HepG2 (cell line): Measurements from ENCODE around the gene COL8A2.

Experiments
- ETV6 ChIP-seq: sonication (generic); formaldehyde crosslinking; conservative IDR thresholded peaks from 2 replicates; pipeline ENCODE4 v1.4.0; 2020; ENCODE audit warnings: missing genetic modification reagents
- EZH2 ChIP-seq: conservative IDR thresholded peaks from 2 replicates; pipeline ENCODE4 v1.6.1; 2012; ENCODE audit warnings: mild to moderate bottlenecking, low read depth, low read length, moderate library complexity
- KDM5A ChIP-seq: fragments of 200-600 bp; sonication (generic); IDR thresholded peaks from 2 replicates; pipeline ENCODE4 v1.7.0; 2018; ENCODE audit warnings: antibody characterized with exemption, mild to moderate bottlenecking, low read length, borderline replicate concordance
- MYC ChIP-seq: sonication (generic); formaldehyde crosslinking; IDR thresholded peaks from 2 replicates; pipeline ENCODE4 v1.9.0; 2021; ENCODE audit warnings: missing genetic modification reagents, borderline replicate concordance
- NR3C1 ChIP-seq: sonication (generic); formaldehyde crosslinking; IDR thresholded peaks from 2 replicates; pipeline ENCODE4 v1.4.0; 2020; ENCODE audit warnings: missing genetic modification reagents
- PTBP1 ChIP-seq: fragments of 200-400 bp; formaldehyde crosslinking; IDR thresholded peaks from 2 replicates; pipeline ENCODE4 v1.6.1; 2018; ENCODE audit warnings: low read length, low read depth; ENCODE audit not compliant: poor library complexity, severe bottlenecking
- ZNF317 ChIP-seq: sonication (generic); formaldehyde crosslinking; IDR thresholded peaks from 2 replicates; pipeline ENCODE4 v1.5.0; 2020; ENCODE audit warnings: mild to moderate bottlenecking, missing genetic modification reagents
- ZNF503 ChIP-seq: sonication (generic); formaldehyde crosslinking; IDR thresholded peaks from 2 replicates; pipeline ENCODE4 v1.4.0; 2020; ENCODE audit warnings: missing genetic modification reagents
- ZNF558 ChIP-seq: sonication (generic); formaldehyde crosslinking; IDR thresholded peaks from 2 replicates; pipeline ENCODE4 v1.9.0; 2022; ENCODE audit warnings: mild to moderate bottlenecking, missing genetic modification reagents, borderline replicate concordance
- ZNF780A ChIP-seq: sonication (generic); formaldehyde crosslinking; IDR thresholded peaks from 2 replicates; pipeline ENCODE4 v1.8.0; 2022; ENCODE audit warnings: mild to moderate bottlenecking, missing genetic modification reagents, moderate library complexity
- TF ChIP-seq, protein P1 (sequence below): sonication (generic); formaldehyde crosslinking; IDR thresholded peaks from 2 replicates; pipeline ENCODE4 v1.4.0; 2020; ENCODE audit warnings: missing genetic modification reagents, low read depth, mild to moderate bottlenecking, borderline replicate concordance
- TF ChIP-seq, protein P2 (sequence below): sonication (generic); formaldehyde crosslinking; IDR thresholded peaks from 2 replicates; pipeline ENCODE4 v1.5.0; 2020; ENCODE audit warnings: mild to moderate bottlenecking, missing genetic modification reagents, moderate library complexity

DNA sequence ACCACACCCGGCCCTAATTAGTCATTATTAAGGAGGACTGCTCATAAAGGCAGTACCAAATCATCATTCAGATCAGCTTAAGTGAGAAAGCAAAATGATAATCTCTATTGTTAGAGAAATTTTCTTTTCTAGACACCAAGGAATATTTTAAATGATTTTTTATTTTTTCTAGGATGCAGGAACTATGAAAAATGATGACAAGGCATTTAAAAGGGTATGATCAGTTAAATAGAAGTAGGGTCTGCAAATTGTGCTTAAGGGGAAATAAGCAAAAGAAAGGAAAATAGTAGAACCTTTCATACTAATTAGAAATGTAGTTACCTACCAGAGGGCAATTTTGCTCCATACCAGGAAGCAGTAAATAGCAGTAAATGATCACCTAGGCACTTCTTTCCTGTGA is 62.7 kb downstream of the COL8A2 start:
- TF ChIP-seq ZNF317 (CRISPR knock-in tag): no peak
- no peak for TF ChIP-seq MYC (CRISPR knock-in tag)
- TF ChIP-seq ZNF780A (CRISPR knock-in tag): no peak
- TF ChIP-seq, protein P1, sequence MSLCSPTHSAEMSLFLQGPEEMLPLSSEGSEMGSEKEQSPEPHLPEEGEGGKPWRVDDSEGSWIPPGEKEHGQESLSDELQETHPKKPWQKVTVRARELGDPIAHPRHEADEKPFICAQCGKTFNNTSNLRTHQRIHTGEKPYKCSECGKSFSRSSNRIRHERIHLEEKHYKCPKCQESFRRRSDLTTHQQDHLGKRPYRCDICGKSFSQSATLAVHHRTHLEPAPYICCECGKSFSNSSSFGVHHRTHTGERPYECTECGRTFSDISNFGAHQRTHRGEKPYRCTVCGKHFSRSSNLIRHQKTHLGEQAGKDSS (CRISPR knock-in tag): no peak
- TF ChIP-seq, protein P2, sequence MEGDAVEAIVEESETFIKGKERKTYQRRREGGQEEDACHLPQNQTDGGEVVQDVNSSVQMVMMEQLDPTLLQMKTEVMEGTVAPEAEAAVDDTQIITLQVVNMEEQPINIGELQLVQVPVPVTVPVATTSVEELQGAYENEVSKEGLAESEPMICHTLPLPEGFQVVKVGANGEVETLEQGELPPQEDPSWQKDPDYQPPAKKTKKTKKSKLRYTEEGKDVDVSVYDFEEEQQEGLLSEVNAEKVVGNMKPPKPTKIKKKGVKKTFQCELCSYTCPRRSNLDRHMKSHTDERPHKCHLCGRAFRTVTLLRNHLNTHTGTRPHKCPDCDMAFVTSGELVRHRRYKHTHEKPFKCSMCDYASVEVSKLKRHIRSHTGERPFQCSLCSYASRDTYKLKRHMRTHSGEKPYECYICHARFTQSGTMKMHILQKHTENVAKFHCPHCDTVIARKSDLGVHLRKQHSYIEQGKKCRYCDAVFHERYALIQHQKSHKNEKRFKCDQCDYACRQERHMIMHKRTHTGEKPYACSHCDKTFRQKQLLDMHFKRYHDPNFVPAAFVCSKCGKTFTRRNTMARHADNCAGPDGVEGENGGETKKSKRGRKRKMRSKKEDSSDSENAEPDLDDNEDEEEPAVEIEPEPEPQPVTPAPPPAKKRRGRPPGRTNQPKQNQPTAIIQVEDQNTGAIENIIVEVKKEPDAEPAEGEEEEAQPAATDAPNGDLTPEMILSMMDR (CRISPR knock-in tag): no peak
- TF ChIP-seq PTBP1: no peak
- TF ChIP-seq EZH2: no peak
- no peak for TF ChIP-seq ZNF503
- TF ChIP-seq ZNF558 (CRISPR knock-in tag): no peak
- no peak for TF ChIP-seq NR3C1 (CRISPR knock-in tag)
- no peak for TF ChIP-seq ETV6 (CRISPR knock-in tag)
- TF ChIP-seq KDM5A: no peak
